Gastroesophageal sphincter (tissue), 4 donors: ENCODE results near the gene TNFRSF13B. TPM values are rescaled to one million over a fixed set of nuclear protein-coding genes. Genes with fewer than 3 reads are reported as not detected.

Experiments used
- ATAC-seq: fragments of 150-250 bp; one replicate; pipeline ENCODE4 v1.9.1; 2016; ENCODE audit warnings: mild to moderate bottlenecking, moderate library complexity
- H3K27ac ChIP-seq, 4 donors: fragments of 200-600 bp; sonication (generic) in 3 of 4; 1 replicate in 3 of 4; 2 replicates in 1 of 4; pipeline ENCODE4 v1.5.1; 2016 to 2019
- H3K27me3 ChIP-seq: fragments of 200-600 bp; sonication (generic); one replicate; pipeline ENCODE4 v1.5.1; 2019
- H3K36me3 ChIP-seq, 2 donors: fragments of 200-600 bp; sonication (generic); one replicate each; pipeline ENCODE4 v1.5.1; 2019; ENCODE audit warnings: control low read depth in 1 of 2
- H3K4me1 ChIP-seq, 3 donors: fragments of 200-600 bp; sonication (generic); 1 replicate in 2 of 3; 2 replicates in 1 of 3; pipeline ENCODE4 v1.5.1; 2016 to 2019; ENCODE audit warnings: control low read depth in 2 of 3
- H3K4me3 ChIP-seq, 2 donors: fragments of 200-600 bp; sonication (generic); one replicate each; pipeline ENCODE4 v1.5.1; 2019; ENCODE audit warnings: mild to moderate bottlenecking in 1 of 2, moderate library complexity in 1 of 2
- H3K9me3 ChIP-seq, 3 donors: fragments of 200-600 bp; sonication (generic); one replicate each; pipeline ENCODE4 v1.5.1; 2017 to 2019; ENCODE audit warnings: control low read depth in 2 of 3
- CTCF ChIP-seq, 4 experiments: fragments of 200-600 bp in 2 of 4; fragments of 450-650 bp in 2 of 4; sonication (generic) in 1 of 4; IDR thresholded peaks; one replicate each; pipeline ENCODE4 v1.5.1; 2017 to 2019; ENCODE audit warnings: antibody characterized with exemption in 4 of 4, mild to moderate bottlenecking in 2 of 4, moderate library complexity in 2 of 4
- EP300 ChIP-seq: sonication (generic); formaldehyde crosslinking; IDR thresholded peaks from one replicate; pipeline ENCODE4 v1.6.1; 2017; ENCODE audit warnings: antibody characterized with exemption, mild to moderate bottlenecking
- POLR2A ChIP-seq, 2 donors: fragments of 450-650 bp; IDR thresholded peaks; one replicate each; pipeline ENCODE4 v1.6.1; 2017; ENCODE audit warnings: antibody characterized with exemption in 2 of 2, mild to moderate bottlenecking in 2 of 2, moderate library complexity in 1 of 2
- POLR2AphosphoS5 ChIP-seq: sonication (generic); formaldehyde crosslinking; IDR thresholded peaks from one replicate; pipeline ENCODE4 v1.6.1; 2017; ENCODE audit warnings: antibody characterized with exemption
- WGBS, 2 donors: methylation state at CpG; one replicate each; pipeline ENCODE4 v1.1.5; 2018; ENCODE audit warnings: low coverage in 1 of 2; 5-methylcytosine and 5-hydroxymethylcytosine counted together
- total RNA-seq, 4 donors: library from RNA; depleted of rRNA; stranded (reverse); fragments of >200 nt; gene quantifications; one replicate each; pipeline ENCODE4 v1.1.0, GENCODE V29; 2016

Gene TNFRSF13B
- total RNA-seq, 4 donors from 2014 or later = 0.81 TPM; not detected in 3

- Histone ChIP-seq H3K4me3 (no peak overlapping the region), H3K27ac (no peak overlapping the region), H3K36me3 (no peaks in the 10 kb centered on the region), H3K9me3 (no peaks in the 10 kb centered on the region), H3K4me1 (no peaks in the 10 kb centered on the region), H3K27me3 (peaks cover 21% of the 10 kb centered on the region)
- no CpG with 5 or more reads among the region's 11 CpGs for WGBS, 2 donors
- no peak for TF ChIP-seq EP300
- no peak for TF ChIP-seq POLR2AphosphoS5
- TF ChIP-seq CTCF (IDR thresholded peaks at IDR 0.05) = peak in 1 of 4 experiments; percentile 17
- ATAC-seq = no peak
Measured at GRCh38 chr17:16915752-16916556, 56.0 kb downstream of the TNFRSF13B start.

- no peak for ATAC-seq
- H3K36me3 ChIP-seq = no peaks in the 10 kb centered on the region
- H3K27ac ChIP-seq = no peak overlapping the region
Measured at GRCh38 chr17:16913463-16913862, 58.5 kb downstream of the TNFRSF13B start.

GRCh38 chr17:16912021-16912962, 59.6 kb downstream of the TNFRSF13B start:
- Histone ChIP-seq H3K4me3 (no peak overlapping the region), H3K36me3 (no peaks in the 10 kb centered on the region), H3K9me3 (no peaks in the 10 kb centered on the region), H3K27me3 (peaks cover 35% of the 10 kb centered on the region), H3K4me1 (no peaks in the 10 kb centered on the region), H3K27ac (no peak overlapping the region)
- no peak for ATAC-seq
- TF ChIP-seq CTCF (IDR thresholded peaks at IDR 0.05) (no peak), POLR2AphosphoS5 (no peak), POLR2A (IDR thresholded peaks at IDR 0.05) (no peak), EP300 (no peak)
- WGBS, 2 donors = 67 to 81% methylated on average over 5 to 9 of the region's 17 CpGs

More at GRCh38 chr17:16913463-16913862, 58.5 kb downstream of the TNFRSF13B start:
- no peaks in the 10 kb centered on the region for H3K9me3 ChIP-seq
- no peak overlapping the region for H3K4me3 ChIP-seq
- TF ChIP-seq EP300 = no peak
- no peak for TF ChIP-seq POLR2A (IDR thresholded peaks at IDR 0.05)
- no peak for TF ChIP-seq POLR2AphosphoS5
- TF ChIP-seq CTCF (IDR thresholded peaks at IDR 0.05) = no peak
- no peaks in the 10 kb centered on the region for H3K4me1 ChIP-seq
- peaks cover 25% of the 10 kb centered on the region for H3K27me3 ChIP-seq
- WGBS, 2 donors = no CpG with 5 or more reads among the region's 2 CpGs

GRCh38 chr17:16911141-16911937, 60.6 kb downstream of the TNFRSF13B start:
- H3K27ac ChIP-seq = no peak overlapping the region
- H3K4me3 ChIP-seq = no peak overlapping the region
- H3K4me1 ChIP-seq = no peaks in the 10 kb centered on the region
- no peak for TF ChIP-seq POLR2AphosphoS5
- no peak for TF ChIP-seq EP300
- no peak for TF ChIP-seq CTCF (IDR thresholded peaks at IDR 0.05)
- TF ChIP-seq POLR2A (IDR thresholded peaks at IDR 0.05) = no peak
- WGBS, 2 donors = 44 to 48% methylated on average over 3 to 5 of the region's 17 CpGs
- H3K36me3 ChIP-seq = no peaks in the 10 kb centered on the region
- no peaks in the 10 kb centered on the region for H3K9me3 ChIP-seq
- peaks cover 37% of the 10 kb centered on the region for H3K27me3 ChIP-seq
- no peak for ATAC-seq
